ENCODE measurements around the gene ST8SIA3.
A peak's percentile ranks its signal among the peaks of the same experiment; 100 is the strongest.

The ST8SIA3 gene

GRCh38 chr18:57352271-57352701 is at the start of gene ST8SIA3:
ST8SIA3 (plus strand) TSS chr18:57352557; CDS start chr18:57352847, 290 bp downstream.
- DNase-seq = no peak

DNA sequence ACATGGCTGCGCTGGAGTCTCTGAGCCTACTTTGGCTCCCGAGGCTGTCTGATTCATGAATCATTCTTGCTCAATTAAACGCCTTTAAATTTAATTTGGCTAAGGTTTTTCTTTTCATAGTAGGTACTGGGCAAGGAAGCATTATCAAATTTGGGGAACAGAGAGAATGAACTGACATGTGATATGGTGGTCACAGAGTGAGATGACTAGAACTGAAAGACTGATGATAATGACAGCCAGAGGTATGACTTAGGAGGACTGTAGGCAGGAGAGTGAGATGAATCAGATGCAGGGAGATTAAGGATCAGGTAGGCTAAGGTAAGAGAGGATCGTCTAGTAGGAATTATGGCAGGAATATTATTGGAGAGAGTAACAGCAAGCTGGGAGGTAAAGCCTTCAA is 40.9 kb upstream of the ST8SIA3 start:
- DNase-seq = no peak

GRCh38 chr18:57312346-57313144 is 39.8 kb upstream of the ST8SIA3 start:
- DNase-seq = no peak

DNA sequence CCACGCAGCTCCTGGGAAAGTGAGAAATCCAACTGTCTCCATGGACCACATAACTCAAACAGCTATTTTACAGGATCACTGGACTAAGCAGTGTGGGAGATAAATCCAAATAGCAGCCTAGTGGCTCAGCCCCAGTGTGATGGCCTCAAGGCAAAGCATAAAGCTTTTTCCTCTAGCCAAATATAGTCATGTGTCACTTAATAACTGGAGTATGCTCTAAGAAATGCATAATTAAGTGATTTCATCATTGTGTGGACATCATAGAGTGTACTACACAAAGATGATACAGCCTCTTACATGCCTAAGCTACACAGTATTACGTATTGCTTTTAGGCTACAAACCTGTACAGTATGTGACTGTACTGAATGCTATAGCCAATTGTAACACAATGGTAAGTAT is 31.8 kb upstream of the ST8SIA3 start:
- no peak for DNase-seq

- DNase-seq = no peak
Measured at GRCh38 chr18:57325491-57326166, 26.7 kb upstream of the ST8SIA3 start.

DNA sequence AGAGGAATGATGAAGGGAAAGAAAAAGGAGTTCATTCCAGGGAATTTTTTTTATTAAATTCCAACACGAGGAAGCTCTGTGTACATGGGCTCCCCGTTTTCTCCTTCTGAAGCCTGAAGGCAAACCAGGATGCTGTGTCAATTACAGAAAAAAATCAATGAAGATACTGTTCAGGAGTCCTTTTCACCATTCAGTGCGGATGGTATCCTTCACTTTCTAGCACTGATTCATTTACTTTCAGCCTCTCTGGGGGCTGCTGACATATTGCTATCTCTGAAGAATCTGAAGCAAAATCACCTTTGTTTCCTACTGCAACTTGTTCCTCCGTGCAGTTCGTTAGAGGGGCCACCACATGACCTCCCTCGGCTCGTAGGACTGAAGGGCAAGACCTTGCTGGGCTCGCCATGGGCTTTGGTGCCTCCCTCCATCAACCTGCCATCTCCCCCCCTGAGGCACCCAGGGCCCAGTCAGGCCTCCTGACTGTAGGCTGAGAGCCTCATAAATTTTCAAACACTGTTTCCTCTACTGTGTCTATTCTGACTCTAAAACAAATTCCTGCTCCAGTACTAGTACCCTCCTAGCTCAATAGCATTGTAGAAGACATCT is 25.5 kb upstream of the ST8SIA3 start:
- DNase-seq = no peak

DNA sequence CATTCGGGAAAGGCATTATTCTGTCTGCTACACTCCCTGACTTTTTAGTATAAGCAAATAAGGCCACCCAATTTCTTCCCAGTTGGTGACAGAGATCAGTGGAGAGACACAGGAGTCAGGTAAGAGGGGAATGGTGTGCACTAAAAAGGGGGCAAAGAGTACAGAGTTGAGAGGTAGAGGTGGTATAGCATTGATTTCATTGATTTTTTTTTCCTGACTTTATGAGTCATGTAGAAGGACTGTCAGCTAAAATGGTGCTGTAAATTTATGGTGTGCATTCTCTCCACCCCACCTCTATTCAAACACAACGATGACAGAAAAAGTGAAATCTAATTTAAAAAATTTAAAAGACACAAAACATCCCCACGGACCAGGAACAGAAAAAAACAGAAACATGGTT is 23.7 kb upstream of the ST8SIA3 start:
- no peak for DNase-seq

DNA sequence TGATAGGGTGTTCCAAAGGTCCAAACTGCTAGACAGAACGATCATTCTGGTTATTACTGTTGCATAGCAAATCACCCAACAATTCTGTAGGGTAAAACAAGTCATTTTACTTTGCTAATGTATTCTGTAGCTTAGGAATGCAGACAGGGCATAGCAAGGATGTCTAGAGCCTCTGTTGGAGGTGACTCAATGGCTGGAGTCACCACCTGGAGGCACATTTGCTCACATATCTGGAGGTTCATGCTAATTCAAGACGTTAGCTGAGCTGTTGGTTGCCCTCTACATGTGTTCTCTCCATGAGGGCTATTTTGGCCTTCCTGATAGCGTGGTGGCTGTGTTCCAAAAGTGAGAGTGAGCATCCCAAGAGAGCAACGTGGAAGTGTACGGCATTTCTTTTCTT is 22.5 kb upstream of the ST8SIA3 start:
- no peak for DNase-seq

DNA sequence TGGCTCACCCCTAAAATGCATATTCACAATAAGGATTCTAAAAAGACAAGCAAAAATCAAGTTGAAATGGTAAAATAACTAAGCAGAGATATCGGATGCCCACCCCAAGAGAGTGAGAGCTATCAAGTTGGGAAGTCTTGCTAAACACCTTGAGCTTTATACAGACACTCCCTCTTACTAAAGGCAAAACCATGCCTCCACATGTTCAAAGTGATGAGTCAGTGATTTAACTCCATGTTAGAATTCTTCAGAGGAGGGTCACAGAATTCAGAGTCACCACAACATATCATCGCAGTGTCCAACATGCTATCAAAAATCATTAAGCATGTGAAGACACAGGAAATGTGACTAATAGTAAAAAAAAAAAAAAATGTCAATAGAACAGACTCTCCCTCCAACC is 20.6 kb upstream of the ST8SIA3 start:
- DNase-seq = no peak

DNA sequence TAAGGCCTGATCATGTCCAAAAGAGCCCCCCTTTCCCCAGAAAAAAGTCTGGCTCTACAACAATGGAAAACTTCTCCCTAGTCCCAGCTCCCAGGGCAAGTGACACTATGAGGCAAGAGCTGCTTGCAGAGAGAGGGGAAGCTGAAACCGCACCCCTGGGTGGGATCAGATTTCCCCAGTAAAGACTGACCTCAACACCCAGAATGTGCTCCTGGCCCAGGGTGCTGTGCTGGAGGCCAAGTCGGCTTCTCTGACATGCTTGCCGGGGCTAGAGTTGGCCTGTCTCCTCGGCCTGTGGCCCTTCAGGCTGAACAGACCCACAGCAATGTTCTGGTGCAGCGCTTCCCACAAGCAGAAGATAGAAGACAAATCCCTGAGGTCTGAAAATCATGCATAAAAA is 18.4 kb upstream of the ST8SIA3 start:
- no peak for DNase-seq

- DNase-seq = no peak
Measured at GRCh38 chr18:57334383-57334782, 18.0 kb upstream of the ST8SIA3 start.

DNA sequence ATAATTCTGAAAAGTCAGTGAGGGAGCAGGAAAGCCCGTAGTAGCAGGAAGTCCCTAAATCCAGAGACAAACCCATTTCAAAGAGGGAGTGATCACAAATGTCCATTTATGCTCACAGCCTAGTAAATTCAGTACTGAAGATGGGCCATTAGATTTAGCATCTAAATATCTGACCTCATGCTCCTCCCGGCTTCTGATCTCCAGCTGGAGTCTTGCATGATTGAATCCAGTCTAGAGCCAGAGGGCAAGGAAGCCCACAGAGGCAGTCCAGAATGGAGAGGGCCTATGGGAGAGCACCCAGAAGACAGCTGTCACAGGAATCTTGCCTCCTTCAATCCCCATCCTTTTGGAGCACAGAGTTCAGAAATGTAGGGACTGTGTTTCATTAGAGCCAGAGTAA is 16.0 kb upstream of the ST8SIA3 start:
- DNase-seq = no peak

DNA sequence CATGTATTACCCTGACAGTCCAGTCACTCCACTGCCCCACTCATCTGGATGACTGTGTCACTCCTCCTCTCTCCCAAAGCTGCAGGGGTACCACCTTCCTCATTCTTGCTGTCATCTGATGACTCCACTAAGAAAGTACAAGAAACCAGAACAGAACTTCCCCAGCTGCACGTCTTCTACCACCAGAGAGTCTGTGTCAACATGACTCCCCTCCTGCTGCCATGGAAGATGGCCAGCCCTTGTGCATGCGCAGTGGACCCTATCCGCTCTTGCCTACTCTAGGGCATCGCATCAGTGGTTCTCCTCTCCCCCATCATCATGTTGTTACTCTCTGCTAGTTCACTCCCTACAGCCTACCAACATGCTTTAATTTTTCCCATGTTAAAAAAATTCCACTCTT is 14.5 kb upstream of the ST8SIA3 start:
- no peak for DNase-seq

DNA sequence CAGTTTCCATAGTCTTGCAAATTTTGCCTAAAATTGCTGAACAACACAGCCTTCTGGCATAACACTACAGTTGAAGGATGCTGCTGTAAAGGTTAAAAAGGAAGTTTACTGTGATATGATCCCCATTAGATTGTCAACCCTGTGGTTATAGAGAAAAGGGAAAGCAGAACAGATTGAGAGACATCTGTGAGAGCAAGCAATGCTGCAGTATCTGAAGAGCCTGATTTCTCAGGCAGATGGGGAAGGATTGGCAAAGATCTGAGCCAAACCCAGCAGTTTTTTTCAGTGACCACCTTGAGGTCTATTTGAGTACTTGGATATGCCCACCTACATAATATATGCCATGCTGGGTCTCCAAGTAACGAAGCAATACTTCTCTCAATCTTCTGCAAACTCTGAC is 8.5 kb upstream of the ST8SIA3 start:
- peak; percentile 12 for DNase-seq

DNA sequence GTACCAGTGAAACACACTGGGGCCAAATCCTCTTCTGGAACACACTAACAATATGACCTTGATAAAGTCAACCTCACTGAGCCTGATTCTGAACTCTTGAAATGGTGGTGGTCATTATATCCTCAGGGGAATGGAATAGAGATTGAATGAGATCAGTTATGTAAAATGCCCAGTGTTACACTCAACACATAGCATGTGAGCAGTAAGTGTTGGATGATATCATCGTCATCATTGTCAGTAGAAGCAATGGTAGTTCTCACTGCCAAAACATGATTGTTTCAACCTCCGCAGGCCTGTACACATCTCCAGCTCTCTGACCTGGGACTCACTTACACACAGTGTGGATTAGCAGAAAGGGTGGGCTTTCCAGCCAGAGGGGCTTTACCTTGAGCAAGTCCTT is 5.5 kb upstream of the ST8SIA3 start:
- no peak for DNase-seq

DNA sequence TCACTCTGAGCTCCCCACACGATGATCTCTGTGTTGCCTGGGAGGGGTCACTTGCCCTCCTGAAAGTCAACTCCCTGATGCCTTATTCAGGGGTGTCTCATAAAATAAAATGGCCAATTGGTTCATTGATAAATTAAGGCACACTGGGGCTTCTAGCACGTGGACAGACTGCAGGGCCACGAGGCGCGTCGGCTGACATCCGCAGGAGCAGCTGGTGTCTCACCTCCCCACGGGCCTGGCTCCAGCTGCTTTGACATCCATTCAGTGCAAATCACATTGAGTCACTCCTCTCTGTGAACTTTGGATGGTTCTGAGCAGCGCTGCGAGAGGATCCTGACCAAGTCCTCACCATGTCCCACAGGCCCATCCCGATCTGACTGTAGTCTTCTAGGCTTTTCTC is 4.6 kb upstream of the ST8SIA3 start:
- DNase-seq = peak; percentile 12

GRCh38 chr18:57352761-57353136 is 392 bp downstream of the ST8SIA3 start:
- DNase-seq = no peak

DNA sequence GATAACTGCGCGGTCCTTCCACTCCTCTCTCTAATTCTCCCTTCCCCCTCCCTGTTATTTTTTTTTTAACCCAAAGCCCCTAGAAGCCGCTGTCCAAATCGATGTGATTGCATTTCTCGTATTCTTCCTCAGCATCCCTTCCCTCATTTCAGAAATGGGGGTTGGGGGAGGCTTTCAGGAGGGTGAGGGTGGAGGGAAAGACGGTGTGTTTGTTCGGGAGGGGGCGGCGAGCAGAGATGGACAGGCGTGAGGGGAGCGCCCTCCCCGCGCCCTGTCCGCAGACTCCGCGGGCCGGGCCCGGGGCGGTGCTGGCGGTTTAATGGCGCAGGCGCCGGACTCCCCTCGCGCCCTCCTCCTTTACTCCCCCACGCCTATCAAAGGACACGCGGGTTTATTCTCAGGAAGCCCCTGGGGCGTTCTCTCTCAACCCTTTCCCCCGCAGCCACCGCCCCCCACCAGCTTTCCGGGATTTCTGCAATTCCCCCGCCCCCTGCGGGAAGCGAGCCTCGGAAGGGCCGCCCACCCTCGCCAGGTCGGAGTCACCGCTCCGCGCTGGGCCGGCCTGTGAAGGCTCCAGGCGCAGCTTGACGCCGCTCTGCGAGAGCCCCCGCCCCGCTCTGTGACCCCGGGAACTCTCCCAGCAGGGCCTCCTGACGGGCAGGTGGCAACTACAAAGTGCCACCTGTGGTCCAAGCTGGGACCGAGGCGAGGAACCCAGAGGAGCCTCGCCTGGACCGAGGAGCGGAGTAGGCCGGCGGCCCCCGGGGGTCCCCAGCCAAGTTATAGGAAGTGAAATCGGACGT is 981 bp downstream of the ST8SIA3 start:
- no peak for DNase-seq

GRCh38 chr18:57353940-57354461 is 1.6 kb downstream of the ST8SIA3 start:
- no peak for DNase-seq

- no peak for DNase-seq
Measured at GRCh38 chr18:57359433-57359832, 7.1 kb downstream of the ST8SIA3 start.

DNA sequence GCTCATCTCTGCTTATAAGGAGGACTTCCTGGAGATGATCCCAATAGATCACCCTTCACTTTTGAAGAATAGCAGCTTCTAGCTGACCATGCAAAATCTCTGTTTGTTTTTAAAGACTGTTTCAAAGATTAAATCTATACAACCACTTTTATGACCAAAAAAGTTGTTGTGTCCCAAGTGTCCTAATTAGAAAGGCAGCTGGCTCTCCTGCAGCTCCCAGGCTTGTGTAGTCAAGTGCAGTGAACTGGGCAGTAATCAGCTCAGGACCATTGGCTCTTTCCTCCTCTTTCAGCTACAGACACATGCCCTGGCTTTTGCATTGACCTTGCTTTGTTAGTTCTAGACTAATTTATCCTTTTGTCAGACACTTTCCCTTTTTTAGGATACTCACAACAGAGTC is 10.4 kb downstream of the ST8SIA3 start:
- DNase-seq = no peak

GRCh38 chr18:57364460-57364859 is 12.1 kb downstream of the ST8SIA3 start:
- DNase-seq = no peak

- no peak for DNase-seq
Measured at GRCh38 chr18:57366528-57367081, 14.2 kb downstream of the ST8SIA3 start.
